ENCODE data around the gene IQGAP1. TPM values are rescaled to one million over a fixed set of nuclear protein-coding genes. Genes with fewer than 3 reads are reported as not detected.

The IQGAP1 gene
- total RNA-seq, 1 experiment from 2014 or later, result 113 TPM

DNA sequence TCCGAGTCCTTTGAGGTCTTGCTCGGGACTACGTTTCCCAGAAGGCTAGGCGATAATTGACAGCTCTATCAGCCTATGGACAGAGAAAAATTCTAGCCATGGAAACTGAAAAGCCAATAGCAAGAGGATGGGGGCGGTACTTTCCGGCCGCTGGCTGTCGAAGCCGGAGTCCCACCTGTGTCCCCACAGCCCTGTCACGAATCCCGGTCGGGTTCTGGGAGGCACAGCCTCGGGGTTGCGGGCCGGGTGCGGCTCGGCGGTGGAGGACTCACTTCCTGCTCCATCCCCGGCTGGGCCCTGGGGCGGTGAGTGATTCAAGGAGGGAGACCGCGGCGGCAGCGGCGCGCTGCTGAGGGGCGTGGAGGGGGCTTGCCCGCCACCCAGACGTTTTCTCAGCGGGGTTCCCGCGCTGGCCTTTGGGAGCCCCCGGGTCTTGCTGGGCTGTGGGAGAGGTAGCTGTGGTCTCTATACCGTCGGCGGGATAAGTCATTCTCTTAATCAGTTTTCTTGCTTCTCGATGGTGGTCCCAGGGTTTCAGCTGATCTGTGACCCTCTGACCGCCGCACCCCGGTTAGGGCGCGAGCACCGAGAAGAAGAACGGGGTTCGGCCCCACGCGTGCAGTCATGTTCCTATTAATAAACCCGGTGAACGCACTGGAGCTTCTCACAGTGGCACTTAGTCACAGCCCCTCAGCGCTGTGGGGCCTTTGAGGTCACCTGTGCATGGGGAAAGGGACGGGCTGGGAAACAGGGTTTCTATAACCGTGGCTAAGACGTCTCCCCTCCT is 35.7 kb upstream of the IQGAP1 start, which contains the start of gene ZNF774:
Gene ZNF774, plus strand, starts transcription at position 178 of the 787 bp plus-strand sequence. CDS start 2,377 bp downstream, outside the sequence.
- intact Hi-C loops (cut with micrococcal nuclease), result no loop called here
- TSS peak; percentile 83 for BruUV-seq (replicated peaks)
- H3K79me2 ChIP-seq (ENCODE audit: insufficient read depth, low read length), result no peaks in the 10 kb centered on the region
- ATAC-seq, result peak; percentile 99
- ChIA-PET RAD21 (ENCODE audit: low non-redundant PET in 1 of 2, low total read pairs in 2 of 2, uncharacterized antibody in 2 of 2, unreplicated experiment in 2 of 2) (no interaction called here), CTCF (no interaction called here), POLR2A (interaction anchor here (1.0 kb wide), 1 partner anchor 10 kb away, joined by 4 read pairs; no protein-coding TSS in a partner anchor)
- H3K4me1 ChIP-seq (ENCODE audit: control insufficient read depth in 1 of 2, insufficient read depth in 2 of 2, low read length in 2 of 2), result peaks cover 4 to 18% of the 10 kb centered on the region in 2 experiments; a peak in 2 of 4 replicates
- no peaks in the 10 kb centered on the region for H3K27me3 ChIP-seq (ENCODE audit: insufficient read depth, low read length)
- H2AFZ ChIP-seq (ENCODE audit: low read depth, low read length, poor library complexity, severe bottlenecking), result peak within 1 kb of the TSS; percentile 94
- H3K9me3 ChIP-seq (ENCODE audit: control insufficient read depth in 1 of 2, insufficient read depth in 1 of 2, low read depth in 1 of 2, low read length in 2 of 2), result no peaks in the 10 kb centered on the region
- no peaks in the 10 kb centered on the region for H3K9me2 ChIP-seq (ENCODE audit: insufficient read depth)
- peak; percentile 93 for DNase-seq (ENCODE audit: low read depth, low spot score)
- no peak for TF ChIP-seq EZH2 (IDR thresholded peaks at IDR 0.05)
- TF ChIP-seq ZFX (IDR thresholded peaks at IDR 0.05), result no peak
- peak; percentile 46 for TF ChIP-seq TCF7L2 (IDR thresholded peaks at IDR 0.05; ENCODE audit: borderline replicate concordance, extremely low read depth, insufficient read depth, insufficient read length)
- TF ChIP-seq, protein P1, sequence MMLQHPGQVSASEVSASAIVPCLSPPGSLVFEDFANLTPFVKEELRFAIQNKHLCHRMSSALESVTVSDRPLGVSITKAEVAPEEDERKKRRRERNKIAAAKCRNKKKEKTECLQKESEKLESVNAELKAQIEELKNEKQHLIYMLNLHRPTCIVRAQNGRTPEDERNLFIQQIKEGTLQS (IDR thresholded peaks at IDR 0.05), result no peak
- TF ChIP-seq EZH2phosphoT487 (IDR thresholded peaks at IDR 0.05; ENCODE audit: borderline replicate concordance), result no peak
- TF ChIP-seq SP1 (IDR thresholded peaks at IDR 0.05; ENCODE audit: low read depth), result peak; percentile 99
- peak; percentile 71 for TF ChIP-seq POLR2AphosphoS5 (IDR thresholded peaks at IDR 0.05; ENCODE audit: low read depth, low read length)
- TF ChIP-seq RAD21 (IDR thresholded peaks at IDR 0.05; ENCODE audit: low read depth), result no peak
- H3K4me3 ChIP-seq (replicated peaks in 1 of 2; ENCODE audit: low read depth in 1 of 2, low read length in 2 of 2), result peak within 1 kb of the TSS; percentile 65 to 91
- H3K36me3 ChIP-seq (ENCODE audit: control insufficient read depth in 1 of 2, insufficient read depth in 2 of 2, low read length in 2 of 2), result no peaks in the 10 kb centered on the region
- H4K20me1 ChIP-seq (ENCODE audit: insufficient read depth), result no peaks in the 10 kb centered on the region
- peak within 1 kb of the TSS; percentile 23; the same call in 1 of the 2 replicates for H3K27ac ChIP-seq (ENCODE audit: low read depth, low read length)
- H3K9ac ChIP-seq (ENCODE audit: low read length), result peak within 1 kb of the TSS; percentile 69
- H3K4me2 ChIP-seq (ENCODE audit: low read length), result peak within 1 kb of the TSS; percentile 98

DNA sequence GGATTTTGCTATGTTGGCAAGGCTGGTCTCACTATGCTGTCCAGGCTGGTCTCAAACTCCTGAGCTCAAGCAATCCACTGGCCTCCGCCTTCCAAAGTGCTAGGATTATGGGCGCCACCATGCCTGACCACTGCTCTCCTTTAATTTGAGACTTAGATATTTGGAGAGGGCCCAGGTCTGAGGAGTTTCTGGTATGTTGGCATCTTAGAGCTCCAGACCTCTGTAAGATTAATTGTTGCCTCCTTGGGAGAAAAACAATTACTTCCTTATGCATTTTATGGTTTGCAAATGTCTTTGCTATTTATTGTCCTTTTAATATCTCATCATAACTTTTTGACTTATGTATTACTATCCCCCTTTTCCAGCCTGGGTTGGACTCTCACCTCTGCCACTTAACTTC is 33.1 kb upstream of the IQGAP1 start:
- H3K9me3 ChIP-seq (ENCODE audit: control insufficient read depth in 1 of 2, insufficient read depth in 1 of 2, low read depth in 1 of 2, low read length in 2 of 2), result no peaks in the 10 kb centered on the region
- no peaks in the 10 kb centered on the region for H4K20me1 ChIP-seq (ENCODE audit: insufficient read depth)
- no peak overlapping the region for H3K4me2 ChIP-seq (ENCODE audit: low read length)
- no peak overlapping the region for H2AFZ ChIP-seq (ENCODE audit: low read depth, low read length, poor library complexity, severe bottlenecking)
- POLR2A ChIA-PET, result interaction anchor here (0.7 kb wide), 1 partner anchor 578 kb away, joined by 3 read pairs; no protein-coding TSS in a partner anchor
- ATAC-seq, result no peak
- CTCF ChIA-PET, result no interaction called here
- H3K27ac ChIP-seq (ENCODE audit: low read depth, low read length), result no peak overlapping the region
- no TSS peak for BruUV-seq (replicated peaks)
- no peak overlapping the region for H3K9ac ChIP-seq (ENCODE audit: low read length)
- no peaks in the 10 kb centered on the region for H3K9me2 ChIP-seq (ENCODE audit: insufficient read depth)
- DNase-seq (ENCODE audit: low read depth, low spot score), result no peak
- intact Hi-C loops (cut with micrococcal nuclease), result no loop called here
- H3K4me1 ChIP-seq (ENCODE audit: control insufficient read depth in 1 of 2, insufficient read depth in 2 of 2, low read length in 2 of 2), result peaks cover 4 to 23% of the 10 kb centered on the region in 2 experiments; a peak in 3 of 4 replicates
- H3K79me2 ChIP-seq (ENCODE audit: insufficient read depth, low read length), result no peaks in the 10 kb centered on the region
- H3K27me3 ChIP-seq (ENCODE audit: insufficient read depth, low read length), result no peaks in the 10 kb centered on the region
- no peaks in the 10 kb centered on the region for H3K36me3 ChIP-seq (ENCODE audit: control insufficient read depth in 1 of 2, insufficient read depth in 2 of 2, low read length in 2 of 2)
- H3K4me3 ChIP-seq (replicated peaks in 1 of 2; ENCODE audit: low read depth in 1 of 2, low read length in 2 of 2), result no peak overlapping the region
- RAD21 ChIA-PET (ENCODE audit: low non-redundant PET in 1 of 2, low total read pairs in 2 of 2, uncharacterized antibody in 2 of 2, unreplicated experiment in 2 of 2), result no interaction called here
- TF ChIP-seq CTCF (IDR thresholded peaks at IDR 0.05 in 2 of 3, conservative IDR thresholded peaks at IDR 0.05 in 1 of 3; ENCODE audit: borderline replicate concordance in 1 of 3, insufficient read depth in 1 of 3, low read depth in 2 of 3, low read length in 2 of 3) (no peak), ELF1 (IDR thresholded peaks at IDR 0.05; ENCODE audit: borderline replicate concordance, low read depth) (no peak), RAD21 (IDR thresholded peaks at IDR 0.05; ENCODE audit: low read depth) (no peak), CEBPB (IDR thresholded peaks at IDR 0.05; ENCODE audit: low read depth) (no peak), FOSL1 (IDR thresholded peaks at IDR 0.05; ENCODE audit: low read depth) (no peak), ZNF274 (IDR thresholded peaks at IDR 0.05; ENCODE audit: low read depth, low read length) (no peak), EZH2 (IDR thresholded peaks at IDR 0.05) (no peak), POLR2A (IDR thresholded peaks at IDR 0.05; ENCODE audit: borderline replicate concordance, extremely low read depth, insufficient read depth, insufficient read length) (no peak), POLR2AphosphoS5 (IDR thresholded peaks at IDR 0.05; ENCODE audit: low read depth, low read length) (no peak), ZFX (IDR thresholded peaks at IDR 0.05) (no peak)
